AG04449 (cell line): ENCODE data around the gene FAM174C.
"Not testable (repeated sequence)": the region's sequence is repeated elsewhere in the genome, so short reads cannot be mapped to it uniquely, and the experiment has no call there.

Source experiments
- CTCF ChIA-PET: fragments of 350-600 bp; formaldehyde crosslinking; extraction: SDS; loops from one replicate; lab custom pipeline; 2021; ENCODE audit warnings: antibody characterized with exemption; lab: Yijun Ruan, JAX
- POLR2A ChIA-PET: fragments of 400-600, 350-600 bp; formaldehyde crosslinking; extraction: SDS; loops from one replicate; lab custom pipeline; 2020; ENCODE audit warnings: antibody characterized with exemption, inconsistent platforms; lab: Yijun Ruan, JAX
- DNase-seq: peaks from one replicate; pipeline ENCODE4 v3.0.0-alpha.2; 2010; ENCODE audit warnings: low read depth, low spot score
- H3K4me3 ChIP-seq: 2 replicates; pipeline ENCODE4 v1.5.1; 2011; ENCODE audit warnings: low read depth, mild to moderate bottlenecking, control low read depth, low read length
- CTCF ChIP-seq: IDR thresholded peaks from one replicate; pipeline ENCODE4 v1.5.1; 2011; ENCODE audit warnings: mild to moderate bottlenecking, moderate library complexity, low read length, control low read depth, inconsistent platforms; ENCODE audit not compliant: insufficient read depth; ENCODE audit errors: missing control alignments

The FAM174C gene

GRCh38 chr19:1316466-1316865, 41.1 kb downstream of the FAM174C start:
- H3K4me3 ChIP-seq: no peak overlapping the region
- no peak for TF ChIP-seq CTCF
- CTCF ChIA-PET: interaction anchor here (0.6 to 3.2 kb wide), 10 partner anchors 8 to 121 kb away, joined by 3 to 18 read pairs (median 9); no protein-coding TSS in a partner anchor
- no peak for DNase-seq
- POLR2A ChIA-PET: no interaction called here

GRCh38 chr19:1317274-1318003, 42.1 kb downstream of the FAM174C start:
- ChIA-PET CTCF (interaction anchor here (1.0 to 3.2 kb wide), 3 partner anchors 9 to 86 kb away, joined by 3 to 18 read pairs (median 12); no protein-coding TSS in a partner anchor), POLR2A (no interaction called here)
- DNase-seq: no peak
- no peak for TF ChIP-seq CTCF
- no peak overlapping the region for H3K4me3 ChIP-seq

GRCh38 chr19:1318678-1319471, 43.5 kb downstream of the FAM174C start:
- POLR2A ChIA-PET: no interaction called here
- no peak for DNase-seq
- TF ChIP-seq CTCF: no peak
- CTCF ChIA-PET: no interaction called here
- no peak overlapping the region for H3K4me3 ChIP-seq

GRCh38 chr19:1320282-1320650, 44.9 kb downstream of the FAM174C start:
- POLR2A ChIA-PET, CTCF ChIA-PET: not testable (repeated sequence)

GRCh38 chr19:1321539-1321938, 46.2 kb downstream of the FAM174C start:
- CTCF ChIA-PET: no interaction called here
- POLR2A ChIA-PET: no interaction called here

More at GRCh38 chr19:1320282-1320650, 44.9 kb downstream of the FAM174C start:
- DNase-seq, H3K4me3 ChIP-seq: not testable (repeated sequence)

More at GRCh38 chr19:1321539-1321938, 46.2 kb downstream of the FAM174C start:
- no peak overlapping the region for H3K4me3 ChIP-seq
- TF ChIP-seq CTCF: no peak
- no peak for DNase-seq
